CMK (cell line): ENCODE data around the gene ZFP90.
"Not testable (repeated sequence)": the region's sequence is repeated elsewhere in the genome, so short reads cannot be mapped to it uniquely, and the experiment has no call there.

Experiments
- DNase-seq: peaks from one replicate; pipeline ENCODE4 v3.0.0-alpha.2; 2010; ENCODE audit warnings: low read depth

ZFP90 gene

DNA sequence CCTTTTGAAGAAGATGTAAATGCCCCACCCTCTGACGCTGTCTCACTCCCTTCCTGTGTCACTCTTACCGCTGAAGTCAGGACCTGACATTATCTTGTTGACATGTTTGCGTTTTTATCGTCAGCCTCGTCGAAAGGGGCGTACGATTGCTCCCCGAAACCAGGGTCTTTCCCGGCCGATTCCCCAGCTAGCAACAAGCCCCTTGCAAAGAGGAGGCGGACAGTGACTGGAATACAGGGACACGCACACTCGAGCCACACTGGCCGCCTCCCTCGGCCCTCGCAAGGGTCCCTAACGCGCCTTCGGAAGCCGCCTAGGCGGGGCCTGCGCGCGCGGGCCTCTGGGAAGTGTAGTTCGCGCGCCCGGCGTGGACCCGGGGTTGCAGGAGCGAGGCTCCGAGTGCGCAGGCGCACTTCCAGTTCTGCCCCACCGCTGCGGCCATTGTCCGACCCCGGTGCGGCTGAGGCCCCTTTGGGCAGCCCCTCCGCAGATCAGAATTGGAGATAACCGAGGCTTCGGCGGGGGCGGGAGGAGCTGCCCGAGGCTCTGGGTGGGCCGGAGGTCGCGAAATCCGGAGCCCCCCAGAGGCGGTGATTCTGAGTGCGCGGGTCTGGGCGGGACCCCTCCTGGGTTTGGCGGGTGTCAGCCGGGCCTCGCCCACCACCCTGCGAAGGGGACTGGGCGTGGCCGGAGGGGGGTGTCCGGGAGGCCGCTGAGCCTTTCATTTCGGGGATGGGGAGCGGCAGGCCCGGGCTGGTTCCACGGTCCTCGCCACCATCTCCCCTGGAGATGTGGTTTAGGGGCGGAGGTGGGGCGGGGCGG is at the start of gene ZFP90:
TSS of gene ZFP90 (plus strand) at position 412 of the 822 bp plus-strand sequence. CDS start 502 bp downstream, outside the sequence.
- peak; percentile 64 for DNase-seq

DNA sequence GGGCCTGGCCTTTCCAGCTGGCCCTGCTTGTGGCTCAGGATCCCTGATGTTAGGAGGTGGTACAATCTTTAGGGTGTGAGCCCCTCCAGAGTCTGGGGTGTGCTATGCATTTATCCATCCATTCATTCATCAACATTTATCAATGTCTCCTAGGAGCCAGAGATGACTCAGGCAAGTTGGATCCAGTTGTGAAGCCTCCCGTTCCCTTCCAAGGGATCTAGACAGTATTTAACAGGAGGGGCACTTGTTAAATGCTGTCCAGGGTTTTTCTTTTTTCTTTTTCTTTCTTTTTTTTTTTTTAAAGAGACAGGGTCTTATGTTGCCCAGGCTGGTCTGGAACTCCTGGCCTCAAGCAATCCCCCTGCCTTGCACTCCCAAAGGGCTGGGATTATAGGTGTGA is 48.7 kb upstream of the ZFP90 start:
- DNase-seq, result no peak

DNA sequence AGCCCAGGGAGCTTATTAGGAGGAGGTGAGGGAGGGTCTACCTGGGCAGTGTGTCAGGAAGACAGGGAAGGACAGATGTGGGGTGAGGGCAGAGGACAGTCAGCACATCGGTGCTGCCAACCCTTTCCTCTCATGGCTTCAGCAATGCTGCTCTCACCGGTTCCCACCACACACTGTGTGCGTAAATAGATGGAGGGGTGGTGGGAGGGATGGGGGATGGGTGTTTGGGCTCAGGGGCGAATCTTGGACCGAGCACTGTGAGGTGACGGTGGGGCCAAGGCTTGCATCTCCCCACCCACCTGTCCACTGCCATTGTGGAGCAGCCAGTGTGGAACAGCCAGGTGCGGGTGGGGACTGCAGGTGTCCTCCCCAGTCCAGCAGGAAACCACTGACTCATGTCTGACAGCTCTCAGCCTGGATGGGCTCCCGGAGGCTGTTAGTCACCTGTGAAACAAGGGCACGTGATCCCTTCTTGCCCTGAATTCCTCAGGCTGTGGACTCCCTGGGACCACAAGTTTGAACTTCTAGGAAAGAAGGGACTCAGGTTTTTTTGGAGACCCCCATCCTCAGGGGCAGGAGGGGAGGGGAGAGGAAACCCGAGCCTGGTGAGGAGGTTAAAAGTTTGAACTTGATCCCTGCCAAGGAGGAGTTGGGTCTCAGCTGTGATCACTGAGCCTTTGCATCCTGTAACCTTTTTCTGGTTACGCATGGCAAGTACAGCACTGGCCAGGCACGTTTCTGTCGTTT is 48.1 kb upstream of the ZFP90 start:
- DNase-seq, result no peak

DNA sequence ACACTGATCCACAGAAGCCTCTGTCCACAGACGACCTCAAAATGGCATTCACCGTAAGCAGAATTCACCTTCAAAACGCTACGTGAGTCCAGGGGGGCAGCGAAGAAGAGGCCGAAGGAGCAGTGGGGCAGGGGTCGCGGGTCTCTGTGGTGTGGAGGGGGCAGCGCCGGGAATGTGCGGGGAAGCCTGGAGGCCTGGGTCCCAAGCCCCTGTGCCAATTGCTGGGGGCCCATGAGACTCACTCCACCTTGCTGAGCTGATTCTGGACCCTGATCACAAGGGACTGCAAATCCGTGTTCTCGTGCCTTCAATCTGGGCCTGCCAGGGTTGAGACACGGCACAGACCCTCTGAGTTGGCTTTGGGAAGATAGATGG is 47.5 kb upstream of the ZFP90 start:
- DNase-seq, result no peak

DNA sequence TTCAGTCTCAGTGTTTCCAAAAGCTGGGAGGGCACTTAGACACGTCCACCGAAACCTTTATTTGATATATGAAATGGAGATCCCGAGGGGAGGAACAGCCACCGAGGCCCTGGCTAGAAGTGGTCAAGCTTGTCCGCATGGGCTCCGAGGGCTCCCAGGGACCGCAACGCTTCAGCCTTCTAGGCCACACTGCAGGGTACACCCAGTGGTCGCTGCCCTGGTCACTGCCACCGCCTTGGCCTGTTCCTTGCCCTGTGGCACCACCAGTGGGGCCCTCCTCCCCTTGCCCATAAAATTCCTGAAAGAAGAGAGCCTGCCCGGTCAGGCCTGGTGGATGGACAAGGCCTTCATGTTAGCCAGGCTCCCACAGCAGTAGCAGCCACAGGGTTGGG is 46.9 kb upstream of the ZFP90 start:
- no peak for DNase-seq

DNA sequence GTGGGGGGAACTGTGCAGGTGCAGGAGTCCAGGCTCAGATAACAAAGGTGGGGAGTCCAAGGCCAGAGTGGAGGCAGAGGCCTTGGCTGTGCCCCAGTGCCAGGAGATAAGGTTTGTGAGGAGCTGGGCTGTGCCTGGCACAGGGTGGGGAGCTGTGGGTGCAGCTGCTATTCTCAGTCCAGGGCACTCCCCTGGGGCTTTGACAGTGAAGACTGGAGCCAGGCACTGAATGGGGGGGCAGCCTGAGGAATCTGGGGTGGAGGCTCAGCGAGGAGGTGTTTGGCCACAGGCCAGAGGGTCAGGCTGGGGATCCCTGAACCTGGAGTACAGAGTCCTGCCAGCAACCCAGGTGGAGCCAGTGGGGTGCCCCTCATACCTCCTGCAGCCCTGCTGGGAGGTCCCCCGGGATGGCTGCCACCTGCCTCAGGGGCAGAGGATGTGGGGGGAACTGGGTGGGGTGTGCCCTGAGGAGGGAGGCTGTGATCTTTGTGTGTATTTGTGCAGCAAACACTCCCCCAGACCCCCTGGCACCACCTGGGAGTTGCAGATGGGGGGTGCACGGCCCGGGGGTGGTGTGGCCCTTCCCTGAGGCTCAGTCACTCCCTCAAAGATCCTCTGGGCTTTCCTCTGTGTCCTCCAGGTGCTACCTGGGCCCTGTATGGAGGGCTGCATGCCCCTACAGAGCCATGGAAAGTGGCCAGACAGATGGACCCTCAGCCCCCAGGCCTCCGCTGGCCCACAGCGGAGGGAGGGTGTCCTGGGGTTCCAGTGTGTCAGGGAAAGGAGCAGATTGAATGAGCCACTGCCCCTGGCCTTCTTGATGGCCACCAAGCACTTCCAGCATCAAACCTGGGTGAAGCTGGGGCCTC is 46.3 kb upstream of the ZFP90 start:
- DNase-seq, result no peak

DNA sequence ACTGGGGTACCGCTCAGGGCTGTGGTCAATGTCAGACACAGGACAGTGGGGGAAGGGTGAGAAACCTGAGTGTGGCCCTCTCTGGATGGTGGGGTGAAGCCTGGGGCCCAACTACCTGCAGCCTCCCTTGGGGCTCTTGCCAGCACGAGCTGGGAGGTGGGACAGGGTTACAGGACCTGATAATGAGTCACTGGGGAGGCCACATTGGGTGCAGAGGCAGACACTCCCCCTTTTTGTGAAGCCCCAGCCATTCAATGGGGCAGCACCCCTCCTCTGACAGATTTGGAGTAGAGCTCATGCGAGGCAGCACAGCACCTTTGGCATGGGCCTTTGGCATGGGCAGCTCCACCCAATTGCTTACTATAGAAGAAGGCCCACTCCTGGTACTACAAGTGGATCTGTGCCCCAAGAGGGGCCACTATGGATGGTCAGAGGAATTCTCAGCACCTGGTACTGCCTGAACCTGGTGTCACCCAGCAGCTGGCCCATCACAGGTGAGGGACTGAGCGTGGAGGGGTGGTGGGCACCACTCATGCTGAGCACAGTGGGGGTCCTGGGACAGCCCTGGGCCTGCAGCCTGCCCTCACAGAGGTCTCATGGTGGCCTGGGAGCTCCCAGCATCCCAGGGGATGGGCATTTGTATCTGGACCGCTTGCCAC is 45.5 kb upstream of the ZFP90 start:
- no peak for DNase-seq

DNA sequence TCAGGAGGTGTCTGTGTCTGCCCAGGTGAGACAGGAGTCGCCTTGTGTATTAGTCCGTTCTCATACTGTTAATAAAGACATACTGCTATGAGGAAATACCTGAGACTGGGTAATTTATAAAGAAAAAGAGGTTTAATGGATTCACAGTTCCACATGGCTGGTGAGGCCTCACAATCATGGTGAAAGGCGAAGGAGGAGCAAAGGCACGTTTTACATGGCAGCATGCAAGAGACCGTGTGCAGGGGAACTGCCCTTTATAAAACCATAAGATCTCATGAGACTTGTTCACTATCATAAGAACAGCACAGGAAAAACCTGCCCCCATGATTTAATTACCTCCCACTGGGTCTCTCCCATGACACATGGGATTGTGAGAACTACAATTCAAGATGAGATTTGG is 44.8 kb upstream of the ZFP90 start:
- not testable (repeated sequence) for DNase-seq

DNA sequence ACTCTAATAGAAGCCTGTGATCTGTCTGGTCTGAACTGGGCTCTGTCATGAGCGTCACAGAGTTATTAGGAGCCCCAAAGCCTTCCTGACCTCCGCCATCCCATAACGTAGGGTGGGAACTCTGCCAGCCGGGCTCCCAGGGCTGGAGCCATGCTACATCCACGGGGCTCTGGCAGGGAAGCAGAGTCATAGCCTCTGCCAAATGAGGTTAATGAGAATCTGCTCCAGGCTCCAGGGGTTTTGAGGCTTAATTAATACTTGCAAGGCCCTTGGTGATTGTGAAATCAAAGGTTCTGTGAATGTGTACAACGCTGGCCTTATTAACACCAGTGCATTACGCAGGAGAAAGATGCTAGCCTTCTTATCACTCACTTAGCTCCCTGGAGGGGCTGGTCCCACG is 42.4 kb upstream of the ZFP90 start:
- DNase-seq, result no peak

DNA sequence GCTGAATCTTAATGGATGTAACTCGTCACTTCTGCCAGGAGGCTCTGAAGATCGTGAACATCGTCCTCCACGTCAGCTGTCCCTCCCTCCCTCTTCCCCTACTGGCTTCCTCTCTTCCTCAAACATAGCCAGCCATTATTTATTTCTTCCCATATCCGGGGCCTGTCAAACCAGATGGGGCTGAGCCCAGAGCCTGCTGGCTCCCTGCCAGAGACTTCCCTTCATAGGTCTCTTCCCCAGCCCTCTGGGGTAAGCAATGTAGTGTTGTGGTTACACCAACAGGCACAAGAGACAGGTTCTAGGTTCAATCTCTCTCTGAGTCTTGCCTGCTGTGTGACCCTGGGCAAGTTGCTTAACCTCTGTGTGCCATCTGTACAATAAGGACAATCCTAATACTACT is 40.1 kb upstream of the ZFP90 start:
- no peak for DNase-seq

DNA sequence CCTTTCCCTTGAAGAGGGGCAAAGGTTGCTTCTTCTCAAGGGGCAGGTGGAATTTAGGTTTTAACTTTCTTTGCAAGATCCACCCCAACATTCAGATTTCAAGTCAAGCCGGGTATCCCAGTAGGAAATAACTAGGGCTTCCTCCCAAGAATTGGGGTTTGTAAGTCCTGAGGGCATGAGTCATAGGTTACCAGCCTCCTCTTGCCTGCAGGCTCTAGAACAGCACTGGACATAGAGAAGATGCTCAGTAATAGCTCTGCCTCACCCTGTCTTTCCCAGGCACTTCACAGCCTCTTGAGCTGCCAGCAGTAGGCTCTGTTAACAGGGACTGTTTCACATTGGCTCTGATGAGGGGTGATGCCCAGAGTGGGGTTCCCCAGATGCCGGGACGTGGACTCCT is 35.8 kb upstream of the ZFP90 start:
- DNase-seq, result no peak

DNA sequence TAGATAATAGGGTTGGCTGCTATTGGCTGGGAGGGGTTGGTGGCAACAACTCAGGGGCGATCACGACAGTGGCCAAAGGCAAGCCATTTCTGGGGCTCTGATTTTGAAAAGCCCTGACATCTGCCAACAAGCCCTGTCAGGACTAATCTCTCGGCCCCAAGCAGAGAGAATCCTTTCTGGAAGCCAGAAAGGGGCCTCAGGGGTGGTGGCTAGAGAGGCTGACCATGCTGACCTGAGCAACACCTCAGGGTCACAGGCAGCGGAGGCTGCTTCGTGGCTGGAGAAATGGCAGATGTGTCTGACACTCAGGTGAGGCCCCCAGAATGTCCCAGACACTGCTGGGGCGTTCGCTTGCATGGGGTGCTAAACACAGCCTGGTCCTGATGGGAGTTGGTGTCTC is 35.0 kb upstream of the ZFP90 start:
- DNase-seq, result no peak

DNA sequence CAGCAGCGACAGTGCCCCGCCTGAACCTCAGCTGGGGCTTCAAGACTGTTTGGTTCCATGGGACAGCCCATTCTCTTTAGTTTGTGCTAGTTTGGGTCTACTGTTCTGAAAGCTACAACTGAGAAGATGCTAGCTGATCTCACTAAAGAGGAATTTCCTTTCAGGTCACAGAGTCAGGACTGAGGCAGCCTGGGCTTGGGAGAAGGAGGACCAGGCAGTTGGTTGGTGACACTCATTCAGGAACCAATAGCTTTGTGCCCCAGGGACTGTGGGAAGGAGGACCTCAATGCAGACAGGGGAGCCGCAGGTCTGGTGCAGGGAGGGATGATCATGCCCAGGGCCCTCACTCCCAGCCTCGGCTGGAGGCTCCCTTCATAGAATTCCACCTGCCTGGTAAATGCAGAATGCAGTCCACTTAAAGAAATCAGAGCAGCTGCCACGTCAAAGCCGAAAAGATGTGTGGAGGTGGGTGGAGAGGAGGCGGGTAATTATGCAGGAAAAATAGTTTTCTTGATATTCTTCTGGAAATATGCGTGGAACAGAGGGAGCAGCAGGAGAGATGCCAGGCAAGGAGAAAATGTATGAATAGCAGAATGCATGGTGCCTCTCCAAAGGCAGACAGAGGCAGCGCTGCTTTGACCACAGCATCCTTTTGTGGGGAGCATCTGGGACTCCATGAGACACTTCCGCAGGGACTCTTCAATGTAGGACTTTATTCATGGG is 32.6 kb upstream of the ZFP90 start:
- DNase-seq, result no peak

DNA sequence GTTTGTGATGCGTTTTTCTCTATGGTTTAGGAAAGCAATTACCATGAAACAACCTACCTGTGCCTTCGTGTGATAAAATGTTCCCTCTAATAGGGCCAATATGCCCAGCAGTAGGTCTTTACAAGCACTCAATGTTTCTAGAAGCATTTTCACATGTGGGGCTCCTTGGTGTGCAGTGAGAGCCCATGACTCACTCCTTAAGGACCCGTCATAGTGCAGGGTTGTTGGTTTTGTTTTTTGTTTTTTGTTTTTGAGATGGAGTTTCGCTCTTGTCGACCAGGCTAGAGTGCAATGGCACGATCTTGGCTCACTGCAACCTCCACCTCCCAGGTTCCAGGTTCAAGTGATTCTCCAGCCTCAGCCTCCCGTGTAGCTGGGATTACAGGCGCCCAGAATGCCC is 31.1 kb upstream of the ZFP90 start:
- DNase-seq, result no peak

DNA sequence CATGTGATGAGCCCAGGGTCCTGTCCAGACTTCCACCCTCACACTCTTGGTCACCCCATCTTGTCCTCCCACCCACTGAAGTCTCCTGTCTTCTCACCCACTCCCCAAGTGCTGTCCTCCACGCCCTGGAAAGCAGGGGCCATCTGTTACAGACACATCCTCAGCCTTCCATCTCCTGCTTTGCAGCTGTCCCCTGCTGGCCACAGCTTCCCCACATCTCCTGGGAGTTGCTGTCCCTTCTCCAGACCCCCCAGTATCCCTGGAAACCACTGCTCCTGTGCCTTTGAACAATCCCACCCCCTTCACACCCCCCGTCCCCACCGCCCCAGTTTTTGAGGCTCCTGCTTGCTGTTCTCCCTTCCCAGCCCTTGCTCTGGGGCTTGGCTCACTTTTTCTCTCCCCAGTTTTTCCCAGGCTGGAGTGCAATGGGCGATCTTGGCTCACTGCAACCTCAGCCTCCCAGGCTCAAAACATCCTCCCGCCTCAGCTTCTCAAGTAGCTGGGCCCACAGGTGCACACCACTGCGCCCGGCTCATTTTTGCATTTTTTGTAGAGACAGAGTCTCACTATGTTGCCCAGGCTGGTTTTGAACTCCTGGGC is 30.4 kb upstream of the ZFP90 start:
- DNase-seq, result no peak

DNA sequence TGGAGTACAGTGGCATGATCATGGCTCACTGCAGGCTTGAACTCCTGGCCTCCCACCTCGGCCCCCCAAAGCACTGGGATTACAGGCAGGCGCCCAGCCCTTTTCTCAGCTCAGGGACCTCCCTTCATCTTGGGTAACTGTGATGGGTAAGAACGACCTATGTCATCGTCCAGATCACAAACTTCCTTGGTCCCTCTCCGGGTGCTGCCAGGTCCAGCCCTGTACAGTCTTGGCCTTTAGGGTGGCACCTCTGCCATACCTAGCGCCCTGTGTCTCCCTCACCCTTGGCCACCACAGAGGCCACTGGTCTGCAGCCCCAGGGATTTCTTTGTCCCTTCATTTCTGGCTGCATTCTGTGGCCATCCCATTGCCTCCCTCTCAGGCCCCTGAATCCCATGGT is 29.7 kb upstream of the ZFP90 start:
- DNase-seq, result no peak

DNA sequence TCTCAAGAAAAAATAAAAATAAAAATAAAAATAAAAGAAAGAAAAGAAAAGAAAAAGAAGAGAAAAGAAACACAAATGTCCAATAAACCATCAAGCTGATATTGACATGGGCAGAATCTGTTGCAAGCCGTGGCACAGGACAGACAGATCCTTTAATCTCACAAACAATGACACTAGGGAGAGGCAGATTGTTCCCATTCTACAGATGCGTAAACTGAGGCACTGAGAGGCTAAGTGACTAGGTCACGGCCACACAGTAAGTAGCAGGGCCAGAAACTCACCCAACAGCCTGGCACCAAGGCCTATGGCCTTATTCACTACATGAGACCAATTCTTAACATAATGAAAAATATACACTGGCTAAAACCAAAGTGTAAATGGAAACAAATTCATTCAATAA is 28.3 kb upstream of the ZFP90 start:
- no peak for DNase-seq

DNA sequence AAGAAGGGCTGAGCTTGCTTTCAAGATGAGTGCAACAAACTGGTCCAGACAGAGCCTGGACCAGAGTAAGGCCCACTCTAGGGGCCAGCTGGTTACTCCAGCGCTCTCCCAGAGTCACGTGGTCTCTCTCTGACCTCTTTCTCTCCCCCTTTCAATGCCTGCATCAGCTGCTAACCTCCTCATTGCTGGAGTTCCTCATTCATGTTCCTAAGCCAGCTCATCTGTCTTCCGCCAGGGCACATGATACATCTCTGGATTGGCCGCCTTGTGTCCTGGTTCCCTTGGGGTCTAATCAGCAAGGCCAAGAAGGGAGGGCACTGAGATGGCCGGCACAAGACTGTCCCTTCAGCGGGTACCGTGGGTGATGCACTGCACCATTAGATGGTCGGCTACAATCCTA is 26.9 kb upstream of the ZFP90 start:
- DNase-seq, result no peak

DNA sequence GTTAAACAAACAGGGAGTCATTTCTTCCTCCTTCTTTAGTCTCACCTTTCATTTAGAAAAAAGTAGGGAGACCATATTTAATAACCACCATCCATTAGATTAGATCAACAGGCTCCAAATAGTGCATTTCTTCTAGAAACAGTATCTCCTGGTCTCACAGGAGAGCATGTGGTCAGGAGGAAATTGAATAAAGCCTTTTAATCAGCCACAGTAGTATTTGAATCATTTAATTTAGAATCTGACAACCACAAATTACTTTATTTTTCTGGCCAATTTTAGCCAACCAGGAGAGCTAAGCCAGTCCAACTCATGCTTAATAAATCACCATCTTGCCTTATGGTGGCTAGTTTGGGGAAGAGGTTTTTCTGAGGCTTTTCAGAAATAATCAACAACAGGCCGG is 26.3 kb upstream of the ZFP90 start:
- DNase-seq, result no peak

DNA sequence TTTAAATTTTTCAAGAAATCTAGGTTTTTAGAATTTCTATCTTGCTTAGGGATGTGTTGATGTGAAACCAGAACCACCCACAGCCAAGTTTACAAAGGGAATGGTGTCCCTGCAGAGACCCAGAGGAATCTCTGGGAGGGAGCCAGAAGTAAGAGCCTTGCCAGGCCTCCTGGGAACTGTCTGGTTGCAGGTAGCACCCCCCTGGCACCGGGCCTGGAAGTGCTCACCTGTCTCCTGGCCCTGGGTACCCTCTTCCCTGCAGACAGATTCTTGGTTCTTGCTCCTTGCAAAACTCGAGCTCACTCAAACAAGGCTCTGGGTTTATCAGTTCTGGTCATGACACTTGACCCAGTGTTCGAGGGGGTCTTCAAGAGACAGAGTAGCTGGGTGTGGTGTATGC is 24.6 kb upstream of the ZFP90 start:
- no peak for DNase-seq

DNA sequence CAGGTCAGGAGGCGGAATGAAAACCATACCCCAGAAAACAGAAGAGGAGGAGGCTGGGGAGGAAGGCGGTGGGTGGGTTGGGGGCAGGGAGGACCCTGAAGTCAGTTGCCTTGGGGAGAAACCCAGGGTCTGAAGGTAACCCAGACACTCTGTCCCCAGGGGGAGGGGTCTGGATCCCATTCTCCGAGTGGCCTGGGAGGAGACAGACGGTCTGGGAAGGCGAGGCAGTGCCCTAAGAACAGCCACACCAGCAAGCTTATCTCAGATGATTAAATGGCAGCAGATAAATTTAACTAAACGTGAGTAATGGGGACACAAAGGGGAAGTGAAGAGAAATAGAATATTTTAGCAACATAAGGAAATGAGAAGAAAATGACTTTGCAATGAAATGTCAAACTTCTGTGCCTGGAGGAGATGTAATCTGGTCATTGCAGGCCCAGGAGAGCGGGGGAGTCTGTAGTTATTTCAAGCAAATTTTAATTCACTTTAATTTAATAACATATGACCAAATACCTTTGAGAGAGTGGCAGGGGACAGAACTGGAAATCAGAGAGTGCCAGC is 21.4 kb upstream of the ZFP90 start:
- DNase-seq, result no peak
